Upper lobe of left lung (tissue), 6 donors: ENCODE measurements around the gene NKX2-3. TPM values are rescaled to one million over a fixed set of nuclear protein-coding genes. Genes with fewer than 3 reads are reported as not detected.

ENCODE experiments used
- ATAC-seq, 2 donors: fragments of 200-7000 bp; cut with Tn5 transposase; one replicate each; pipeline ENCODE4 v1.9.1; 2022; ENCODE audit warnings: mild to moderate bottlenecking in 2 of 2, moderate library complexity in 2 of 2; ENCODE audit not compliant: low FRiP score in 2 of 2
- DNase-seq, 2 donors: peaks; one replicate each; pipeline ENCODE4 v3.0.0-alpha.2; 2019 to 2020
- H3K27ac ChIP-seq, 4 donors: fragments of 200-600 bp; sonication (generic); one replicate each; pipeline ENCODE4 v1.5.1; 2016 to 2019
- H3K27me3 ChIP-seq, 4 donors: fragments of 200-600 bp; sonication (generic); one replicate each; pipeline ENCODE4 v1.5.1; 2017 to 2019
- H3K36me3 ChIP-seq, 4 donors: fragments of 200-600 bp; sonication (generic); one replicate each; pipeline ENCODE4 v1.5.1; 2016 to 2019
- H3K4me1 ChIP-seq, 4 donors: fragments of 200-600 bp; sonication (generic); one replicate each; pipeline ENCODE4 v1.5.1; 2018 to 2019
- H3K4me3 ChIP-seq, 4 donors: fragments of 200-600 bp; sonication (generic); one replicate each; pipeline ENCODE4 v1.5.1; 2017 to 2019; ENCODE audit warnings: mild to moderate bottlenecking in 2 of 4, moderate library complexity in 1 of 4
- H3K9me3 ChIP-seq, 4 donors: fragments of 200-600 bp; sonication (generic); one replicate each; pipeline ENCODE4 v1.5.1; 2018 to 2019
- EP300 ChIP-seq, 4 donors: sonication (generic); formaldehyde crosslinking; IDR thresholded peaks; one replicate each; pipeline ENCODE4 v1.5.1; 2017; ENCODE audit warnings: antibody characterized with exemption in 4 of 4, control low read depth in 2 of 4
- POLR2A ChIP-seq, 4 donors: fragments of 450-650 bp; IDR thresholded peaks; one replicate each; pipeline ENCODE4 v1.5.1; 2016 to 2017; ENCODE audit warnings: antibody characterized with exemption in 4 of 4, mild to moderate bottlenecking in 2 of 4
- POLR2AphosphoS5 ChIP-seq, 2 donors: sonication (generic); formaldehyde crosslinking; IDR thresholded peaks; one replicate each; pipeline ENCODE4 v1.5.1; 2017; ENCODE audit warnings: antibody characterized with exemption in 2 of 2
- WGBS, 2 donors: methylation state at CpG; one replicate each; pipeline ENCODE4 v1.1.5; 2017 to 2018; 5-methylcytosine and 5-hydroxymethylcytosine counted together
- total RNA-seq, 6 donors: library from RNA; depleted of rRNA in 4 of 6; stranded (reverse); fragments of >200 nt in 4 of 6; gene quantifications; one replicate each; pipeline versions ENCODE4 v1.1.0 to v1.2.1, GENCODE V29; 2016 to 2021
- TF ChIP-seq, protein P1 (sequence below), 6 experiments: fragments of 450-650 bp in 4 of 6; fragments of 200-600 bp in 2 of 6; sonication (generic) in 2 of 6; IDR thresholded peaks; one replicate each; pipeline ENCODE4 v1.5.1; 2016 to 2019; ENCODE audit warnings: antibody characterized with exemption in 6 of 6
- donor health status: DM: no; HTN: no; CAD: no; lungs with moderate emphysema.
- donor health status: DM: no; HTN: yes; CAD: no; lungs with severe emphysema.

NKX2-3 gene
- total RNA-seq, 6 donors from 2014 or later, result 0.10 to 0.20 TPM; not detected in 4

DNA sequence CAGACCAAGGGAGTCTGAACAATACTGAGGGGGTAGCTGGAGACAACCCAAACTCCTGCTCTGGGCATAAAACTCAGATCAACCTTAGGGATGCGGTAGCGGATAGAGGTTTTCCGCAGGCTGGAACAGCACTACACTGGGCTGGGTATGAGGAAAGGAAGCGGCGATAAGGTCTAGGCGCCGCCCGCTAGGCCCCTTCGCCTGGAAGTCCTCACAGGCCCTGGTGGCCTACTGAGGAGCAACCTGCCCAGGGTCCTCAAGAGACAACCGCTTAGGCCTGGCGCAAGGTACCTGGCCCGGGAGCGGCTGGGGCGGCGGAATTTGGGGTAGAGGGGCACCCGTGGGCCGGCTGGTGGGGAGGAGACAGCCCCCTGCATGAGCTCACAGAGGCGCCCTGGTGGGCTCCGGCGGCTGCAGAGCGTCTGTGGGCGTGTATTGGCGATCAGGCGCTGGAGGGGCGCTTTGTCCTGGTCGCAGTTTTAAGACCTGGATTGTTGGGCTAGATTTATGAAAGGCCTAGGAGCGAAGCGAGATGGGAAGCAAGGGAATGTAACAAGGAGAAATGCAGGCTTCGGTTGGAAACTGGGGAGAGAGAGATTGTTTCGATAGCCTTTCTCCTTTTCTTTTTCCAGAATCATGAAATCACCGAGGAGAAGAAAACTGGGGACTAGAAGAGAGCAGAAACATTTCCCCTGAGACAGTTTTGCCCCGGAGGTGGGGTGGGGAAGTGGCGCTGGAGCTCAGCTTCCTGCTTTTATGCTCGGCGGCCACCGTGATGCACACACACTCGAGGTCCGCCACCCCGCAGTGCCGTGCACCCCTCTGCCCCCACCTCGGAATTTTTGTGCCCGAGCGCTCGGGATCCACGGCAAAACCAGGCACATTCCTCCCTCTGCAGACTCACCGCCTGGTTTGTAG, 2.4 kb upstream of the NKX2-3 start:
- Histone ChIP-seq H3K4me3 (peak overlapping the region in 1 of 4 donors; percentile 15), H3K4me1 (peaks cover 33 to 56% (median 34%) of the 10 kb centered on the region in 4 donors), H3K9me3 (peaks cover 0 to 3% (median 0%) of the 10 kb centered on the region in 4 donors), H3K36me3 (no peaks in the 10 kb centered on the region), H3K27ac (no peak overlapping the region), H3K27me3 (peaks cover 0 to 89% (median 73%) of the 10 kb centered on the region in 4 donors)
- peak in 1 of 2 donors; percentile 69 for DNase-seq
- ATAC-seq, result no peak
- WGBS, 2 donors, result 11 to 14% methylated on average over 23 to 46 of the region's 46 CpGs
- TF ChIP-seq POLR2A (IDR thresholded peaks at IDR 0.05) (no peak), EP300 (IDR thresholded peaks at IDR 0.05) (no peak), POLR2AphosphoS5 (IDR thresholded peaks at IDR 0.05) (no peak)
- TF ChIP-seq, protein P1, sequence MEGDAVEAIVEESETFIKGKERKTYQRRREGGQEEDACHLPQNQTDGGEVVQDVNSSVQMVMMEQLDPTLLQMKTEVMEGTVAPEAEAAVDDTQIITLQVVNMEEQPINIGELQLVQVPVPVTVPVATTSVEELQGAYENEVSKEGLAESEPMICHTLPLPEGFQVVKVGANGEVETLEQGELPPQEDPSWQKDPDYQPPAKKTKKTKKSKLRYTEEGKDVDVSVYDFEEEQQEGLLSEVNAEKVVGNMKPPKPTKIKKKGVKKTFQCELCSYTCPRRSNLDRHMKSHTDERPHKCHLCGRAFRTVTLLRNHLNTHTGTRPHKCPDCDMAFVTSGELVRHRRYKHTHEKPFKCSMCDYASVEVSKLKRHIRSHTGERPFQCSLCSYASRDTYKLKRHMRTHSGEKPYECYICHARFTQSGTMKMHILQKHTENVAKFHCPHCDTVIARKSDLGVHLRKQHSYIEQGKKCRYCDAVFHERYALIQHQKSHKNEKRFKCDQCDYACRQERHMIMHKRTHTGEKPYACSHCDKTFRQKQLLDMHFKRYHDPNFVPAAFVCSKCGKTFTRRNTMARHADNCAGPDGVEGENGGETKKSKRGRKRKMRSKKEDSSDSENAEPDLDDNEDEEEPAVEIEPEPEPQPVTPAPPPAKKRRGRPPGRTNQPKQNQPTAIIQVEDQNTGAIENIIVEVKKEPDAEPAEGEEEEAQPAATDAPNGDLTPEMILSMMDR (IDR thresholded peaks at IDR 0.05), result no peak

DNA sequence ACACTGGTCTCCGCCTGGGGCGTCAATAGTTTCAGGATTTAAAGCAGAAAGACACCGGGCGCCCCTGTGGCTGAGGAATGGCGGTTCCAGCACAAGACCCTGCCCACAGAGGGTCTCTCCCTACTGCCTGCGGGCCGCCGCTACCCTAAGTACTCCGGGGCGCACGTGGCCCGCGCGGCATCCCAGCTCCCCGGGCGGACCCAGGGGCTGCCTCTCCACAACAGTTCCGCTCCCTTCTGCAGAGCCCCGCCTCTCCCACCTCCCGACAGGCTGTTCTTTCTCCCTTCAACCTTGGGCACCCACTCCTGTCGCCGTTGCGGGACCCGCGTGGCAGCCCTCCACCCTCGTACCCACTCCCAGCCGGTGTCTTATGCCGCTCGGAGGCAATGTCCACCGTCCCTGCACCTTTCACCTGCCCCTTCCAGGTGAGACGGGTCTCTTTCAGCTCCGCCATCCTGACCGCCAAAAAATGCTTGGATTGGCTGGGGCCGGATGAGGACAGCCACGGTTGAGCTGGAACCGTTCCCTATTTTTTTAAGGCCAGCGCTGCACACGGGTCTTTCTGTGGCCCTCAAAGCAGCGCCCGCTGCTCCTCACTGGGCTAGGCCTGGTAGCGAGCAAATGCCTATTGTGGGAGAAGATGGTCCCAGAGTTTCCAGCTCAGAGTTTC, 1.6 kb upstream of the NKX2-3 start:
- H3K4me3 ChIP-seq, result peak overlapping the region in 1 of 4 donors; percentile 15
- no peak overlapping the region for H3K27ac ChIP-seq
- H3K27me3 ChIP-seq, result peaks cover 0 to 91% (median 77%) of the 10 kb centered on the region in 4 donors
- DNase-seq (peak in 1 of 2 donors; percentile 68), ATAC-seq (no peak)
- H3K4me1 ChIP-seq, result peaks cover 41 to 64% (median 42%) of the 10 kb centered on the region in 4 donors
- WGBS, 2 donors, result 9 to 10% methylated on average over 20 to 40 of the region's 40 CpGs
- no peaks in the 10 kb centered on the region for H3K9me3 ChIP-seq
- no peaks in the 10 kb centered on the region for H3K36me3 ChIP-seq
- TF ChIP-seq EP300 (IDR thresholded peaks at IDR 0.05) (no peak), POLR2AphosphoS5 (IDR thresholded peaks at IDR 0.05) (no peak), POLR2A (IDR thresholded peaks at IDR 0.05) (no peak)
- TF ChIP-seq, protein P1 (IDR thresholded peaks at IDR 0.05), result no peak

DNA sequence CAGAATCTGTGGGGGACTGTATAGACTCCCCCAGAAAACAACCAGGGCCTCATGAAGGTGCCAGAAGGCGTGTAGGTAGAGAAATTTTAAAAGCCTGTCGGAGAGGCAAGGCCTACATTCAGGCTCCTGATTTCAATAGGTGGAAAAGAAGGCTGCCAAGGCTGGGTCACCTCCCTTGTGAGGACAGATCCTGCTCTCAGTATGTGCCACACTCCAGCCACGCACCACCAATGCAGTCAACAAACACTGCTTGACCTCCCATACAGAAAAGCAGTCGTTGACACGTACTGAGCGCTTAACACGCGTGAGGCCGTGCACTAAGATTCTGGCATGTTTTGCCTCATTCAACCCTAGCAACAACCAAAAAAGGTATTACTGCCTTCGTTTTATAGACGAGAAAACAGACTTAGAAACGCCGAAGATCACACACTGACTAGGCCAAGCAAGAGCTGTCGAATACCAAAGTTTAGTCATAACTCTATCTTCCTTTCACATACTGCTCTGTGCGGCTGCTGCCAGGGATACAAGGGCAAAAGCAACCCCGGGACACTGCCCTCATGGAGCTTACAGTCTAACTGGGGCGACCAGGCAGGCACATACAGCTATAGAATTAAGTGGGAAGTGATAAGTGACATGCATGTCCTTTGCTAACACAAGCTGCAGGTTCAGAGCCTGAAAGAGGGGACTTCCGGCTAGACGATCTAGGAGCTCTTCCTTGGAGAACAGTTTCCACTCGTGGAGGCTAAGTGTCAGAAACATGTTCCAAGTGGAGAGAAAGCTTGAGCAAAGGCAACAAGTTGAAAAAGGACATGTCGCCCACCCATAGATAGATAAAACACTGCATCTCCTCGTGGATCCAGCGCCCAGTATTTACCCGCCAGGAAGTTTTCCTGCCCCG, 797 bp upstream of the NKX2-3 start:
- no peak overlapping the region for H3K27ac ChIP-seq
- no peaks in the 10 kb centered on the region for H3K36me3 ChIP-seq

More for the DNA sequence above, 797 bp upstream of the NKX2-3 start:
- TF ChIP-seq POLR2A (IDR thresholded peaks at IDR 0.05) (no peak), POLR2AphosphoS5 (IDR thresholded peaks at IDR 0.05) (no peak), EP300 (IDR thresholded peaks at IDR 0.05) (no peak)
- TF ChIP-seq, protein P1 (IDR thresholded peaks at IDR 0.05), result no peak
- Histone ChIP-seq H3K9me3 (no peaks in the 10 kb centered on the region), H3K27me3 (peaks cover 0 to 93% (median 78%) of the 10 kb centered on the region in 4 donors), H3K4me1 (peaks cover 48 to 72% (median 50%) of the 10 kb centered on the region in 4 donors), H3K4me3 (peak overlapping the region in 1 of 4 donors; percentile 32)
- DNase-seq (no peak), ATAC-seq (no peak)
- 36 to 48% methylated on average over 25 of the region's 25 CpGs for WGBS, 2 donors
